Activated CD8-positive, alpha-beta memory T cell treated with anti-CD3 and anti-CD28 coated beads, Interleukin-2, amount 10 ng/mL, durations not matched to agents 7 days and 5 days (primary cell): ENCODE measurements around the gene GALNT2. TPM values are rescaled to one million over a fixed set of nuclear protein-coding genes. Genes with fewer than 3 reads are reported as not detected.

Source experiments
- ATAC-seq: fragments of 150-1000 bp; cut with Tn5 transposase; one replicate; pipeline ENCODE4 v1.10.0; 2021; ENCODE audit warnings: moderate library complexity
- CTCF ChIA-PET: fragments of 350-600 bp; sonication (Branson Sonifier 250); formaldehyde crosslinking; loops from one replicate; lab custom pipeline; 2021; ENCODE audit warnings: antibody characterized with exemption; lab: Charles Lee
- DNase-seq: peaks from one replicate; pipeline ENCODE4 v3.0.0-alpha.2; 2020
- H3K27ac Mint-ChIP-seq: one replicate; pipeline ENCODE4 v1.8.0; 2021; ENCODE audit warnings: mild to moderate bottlenecking, mixed read lengths
- H3K27me3 Mint-ChIP-seq: one replicate; pipeline ENCODE4 v1.8.0; 2021; ENCODE audit warnings: mixed read lengths
- H3K36me3 Mint-ChIP-seq: one replicate; pipeline ENCODE4 v1.8.0; 2021; ENCODE audit warnings: mild to moderate bottlenecking, mixed read lengths
- H3K4me1 Mint-ChIP-seq: one replicate; pipeline ENCODE4 v1.8.0; 2021; ENCODE audit warnings: mixed read lengths
- H3K4me3 Mint-ChIP-seq: one replicate; pipeline ENCODE4 v1.8.0; 2021; ENCODE audit warnings: mild to moderate bottlenecking, moderate library complexity, mixed read lengths
- H3K9me3 Mint-ChIP-seq: one replicate; pipeline ENCODE4 v1.8.0; 2022; ENCODE audit warnings: low read depth, mixed read lengths
- total RNA-seq, 2 experiments: library from RNA; stranded (reverse); gene quantifications; one replicate each; pipeline ENCODE4 v1.2.3, GENCODE V29; 2021

The GALNT2 gene
- total RNA-seq, 2 experiments from 2014 or later = 25.0 to 30.2 TPM

DNA sequence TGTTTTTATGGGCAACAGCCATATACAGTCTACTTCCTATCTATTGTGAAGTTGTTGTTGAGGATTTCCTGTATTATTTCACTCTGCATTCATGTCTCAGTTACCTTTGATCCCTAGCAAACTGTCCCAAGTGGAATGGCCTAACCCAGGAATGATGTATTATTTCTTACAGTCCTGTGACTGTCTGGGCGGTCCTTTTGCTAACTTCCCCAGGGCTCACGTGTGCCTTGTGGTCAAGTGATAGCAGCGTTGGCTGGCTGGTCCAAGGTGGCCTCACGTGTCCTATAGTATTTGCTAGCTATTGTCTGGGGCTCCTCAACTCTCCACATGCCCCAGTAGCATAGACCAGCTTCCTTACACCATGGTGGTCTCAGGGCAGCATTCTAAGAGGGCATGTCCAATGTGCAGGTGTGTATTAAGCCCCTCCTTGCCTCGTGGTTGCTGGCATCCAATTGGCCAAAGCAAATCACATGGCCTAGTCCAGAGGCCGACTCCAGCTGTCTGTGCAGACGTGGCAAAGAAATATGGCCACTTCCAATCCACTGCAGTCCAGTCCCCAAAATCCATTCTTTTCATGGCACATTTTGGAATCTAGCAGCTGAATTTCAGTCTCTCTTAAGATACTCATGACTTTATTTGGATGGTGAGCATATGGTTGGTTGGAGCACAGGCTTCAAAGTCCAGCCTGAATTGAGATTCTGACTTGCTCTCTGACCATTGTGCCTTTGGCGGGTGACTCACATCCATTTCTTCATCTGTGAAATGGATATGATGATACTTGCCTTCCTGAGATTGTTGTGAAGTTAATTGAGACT lies 94.1 kb downstream of the GALNT2 start:
- Mint-ChIP-seq H3K4me1 (peaks cover 9% of the 10 kb centered on the region), H3K4me3 (no peak overlapping the region), H3K9me3 (no peaks in the 10 kb centered on the region), H3K36me3 (no peaks in the 10 kb centered on the region), H3K27ac (no peak overlapping the region), H3K27me3 (no peaks in the 10 kb centered on the region)
- ATAC-seq (no peak), DNase-seq (no peak)
- CTCF ChIA-PET = no interaction called here

DNA sequence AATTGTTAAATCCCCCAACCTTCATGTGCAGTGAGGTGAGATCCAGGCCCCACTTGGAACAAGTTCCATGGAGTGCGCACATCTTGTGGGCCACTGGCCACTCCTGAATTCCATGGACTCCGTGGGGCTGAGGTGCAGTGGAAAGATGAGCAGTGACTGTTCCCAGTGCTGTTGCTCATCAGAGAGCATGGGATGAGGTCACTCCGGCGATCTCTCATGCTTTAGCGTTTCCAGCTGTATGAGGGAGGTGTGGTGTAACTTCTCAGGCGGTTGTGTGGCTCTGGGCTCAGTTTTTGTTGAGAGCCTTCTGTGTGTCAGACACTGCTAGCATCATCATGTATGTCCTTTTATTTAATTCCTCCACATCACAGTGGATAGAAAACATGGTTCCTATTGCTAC lies 96.2 kb downstream of the GALNT2 start:
- Mint-ChIP-seq H3K4me3 (no peak overlapping the region), H3K27ac (no peak overlapping the region), H3K27me3 (no peaks in the 10 kb centered on the region), H3K4me1 (peaks cover 8% of the 10 kb centered on the region), H3K36me3 (no peaks in the 10 kb centered on the region), H3K9me3 (no peaks in the 10 kb centered on the region)
- ATAC-seq (no peak), DNase-seq (no peak)
- CTCF ChIA-PET = interaction anchor here (1.3 kb wide), 1 partner anchor 449 kb away, joined by 3 read pairs; no protein-coding TSS in a partner anchor

DNA sequence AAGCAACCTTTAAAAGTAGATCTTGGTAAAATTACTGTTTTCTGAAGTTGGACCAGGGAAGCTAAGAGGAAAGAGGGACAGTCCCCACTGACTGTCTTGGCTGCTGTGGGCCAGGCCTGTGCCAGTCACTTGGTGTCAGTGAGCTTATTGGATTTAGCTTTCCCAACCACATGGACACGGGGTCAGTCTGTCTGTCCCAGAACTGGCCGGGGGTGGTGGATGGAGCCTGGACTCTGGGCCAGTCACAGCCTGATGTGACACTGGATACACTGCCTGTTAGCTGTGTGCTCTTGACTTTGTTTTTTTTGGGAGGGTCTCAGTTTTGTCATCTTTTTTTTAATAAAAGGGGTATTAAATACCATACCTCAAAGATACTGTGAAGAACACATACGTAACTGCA lies 96.7 kb downstream of the GALNT2 start:
- no peak overlapping the region for H3K4me3 Mint-ChIP-seq
- ATAC-seq (no peak), DNase-seq (no peak)
- no peaks in the 10 kb centered on the region for H3K27me3 Mint-ChIP-seq
- peaks cover 10% of the 10 kb centered on the region for H3K4me1 Mint-ChIP-seq
- no peaks in the 10 kb centered on the region for H3K36me3 Mint-ChIP-seq
- CTCF ChIA-PET = interaction anchor here (1.3 kb wide), 1 partner anchor 450 kb away, joined by 3 read pairs; no protein-coding TSS in a partner anchor
- H3K27ac Mint-ChIP-seq = no peak overlapping the region
- H3K9me3 Mint-ChIP-seq = no peaks in the 10 kb centered on the region

DNA sequence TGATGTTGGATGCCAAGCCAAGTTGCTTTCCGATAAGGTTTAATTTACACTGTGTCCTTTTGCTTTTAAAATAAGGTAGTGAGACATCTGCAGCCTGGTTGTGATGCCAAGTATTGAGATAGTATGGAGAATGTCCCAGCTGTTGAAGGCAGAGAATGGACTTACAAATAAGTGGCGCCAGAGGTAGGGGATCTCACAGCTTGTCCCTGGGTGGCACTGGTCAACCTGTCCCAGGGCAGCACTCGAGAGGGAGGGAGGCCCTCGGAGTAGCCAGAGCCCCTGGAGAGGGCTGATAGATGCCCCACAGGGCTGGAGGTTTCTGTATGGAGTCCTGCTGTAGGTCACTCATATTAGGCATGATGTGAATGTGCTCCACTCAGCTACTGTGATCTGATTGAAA lies 98.5 kb downstream of the GALNT2 start:
- Mint-ChIP-seq H3K27ac (no peak overlapping the region), H3K4me1 (peaks cover 27% of the 10 kb centered on the region), H3K27me3 (no peaks in the 10 kb centered on the region), H3K4me3 (no peak overlapping the region), H3K36me3 (no peaks in the 10 kb centered on the region), H3K9me3 (no peaks in the 10 kb centered on the region)
- DNase-seq = no peak
- CTCF ChIA-PET = interaction anchor here (1.0 to 3.2 kb wide), 3 partner anchors 42 to 501 kb away, joined by 3 to 16 read pairs (median 3); no protein-coding TSS in a partner anchor
- ATAC-seq = no peak

DNA sequence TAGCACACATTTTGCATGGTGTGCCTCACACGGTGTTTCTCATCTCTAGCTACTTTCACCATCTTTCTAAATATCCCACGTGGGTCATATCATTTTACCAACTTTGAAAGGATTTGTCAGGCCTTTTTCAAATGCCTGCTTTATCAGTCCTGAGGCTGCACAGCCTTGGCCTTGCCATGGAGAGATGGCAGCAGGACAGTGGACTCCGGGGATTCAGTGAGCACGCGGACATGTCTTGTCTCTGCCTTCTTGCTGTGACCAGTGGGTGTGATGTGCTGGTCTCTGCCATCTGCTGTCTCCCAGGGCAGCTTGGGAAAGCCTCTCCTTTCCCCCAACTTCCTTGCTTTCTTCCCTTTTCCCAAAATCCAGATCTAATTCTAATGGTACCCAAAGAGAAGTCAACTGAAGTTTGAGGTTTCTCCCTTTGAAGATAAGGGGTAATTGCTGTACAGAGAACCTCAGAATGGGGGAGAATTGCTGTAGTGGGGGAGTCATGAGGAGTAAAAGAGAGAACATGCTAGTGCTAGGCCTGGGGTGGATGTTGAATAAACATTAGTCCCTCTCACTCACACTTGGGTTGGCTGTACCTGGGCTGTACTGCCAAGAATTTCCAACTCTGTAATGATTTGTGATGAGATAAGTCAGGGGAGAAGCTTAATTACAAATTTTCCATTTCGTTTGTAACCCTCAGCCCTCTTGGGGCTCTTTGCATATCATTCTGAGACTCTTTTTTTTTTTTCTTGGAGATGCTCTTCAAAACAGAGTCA lies 99.5 kb downstream of the GALNT2 start:
- H3K4me3 Mint-ChIP-seq = no peak overlapping the region
- no peak overlapping the region for H3K27ac Mint-ChIP-seq
- ATAC-seq = no peak
- H3K4me1 Mint-ChIP-seq = peaks cover 30% of the 10 kb centered on the region
- no peaks in the 10 kb centered on the region for H3K9me3 Mint-ChIP-seq
- no peak for DNase-seq
- CTCF ChIA-PET = interaction anchor here (0.6 to 3.2 kb wide), 22 partner anchors 8 to 451 kb away, joined by 3 to 16 read pairs (median 3); no protein-coding TSS in a partner anchor
- no peaks in the 10 kb centered on the region for H3K27me3 Mint-ChIP-seq
- H3K36me3 Mint-ChIP-seq = no peaks in the 10 kb centered on the region

DNA sequence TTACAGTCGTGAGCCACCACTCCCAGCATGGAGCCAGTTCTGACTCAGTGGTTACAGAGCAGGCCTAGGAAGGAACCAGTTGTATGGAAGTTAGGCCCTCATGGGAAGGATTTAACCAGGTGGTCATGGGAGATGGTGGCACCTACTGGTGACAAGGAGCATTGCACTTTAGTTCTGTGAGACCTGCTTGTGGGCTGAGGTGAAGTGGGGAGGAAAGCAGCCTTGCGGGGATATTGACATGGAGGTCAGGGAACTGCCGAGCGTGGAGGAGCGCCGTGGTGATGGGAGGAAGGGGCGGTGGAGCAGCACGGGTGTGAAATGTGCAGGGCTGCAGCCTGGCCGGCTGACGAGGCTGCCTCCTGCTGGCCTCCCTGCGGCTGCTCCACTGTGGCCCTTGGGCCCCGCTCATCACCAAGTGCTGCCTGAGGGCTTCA lies 100.4 kb downstream of the GALNT2 start:
- ATAC-seq (peak; percentile 82), DNase-seq (peak; percentile 61)
- no peaks in the 10 kb centered on the region for H3K27me3 Mint-ChIP-seq
- H3K9me3 Mint-ChIP-seq = no peaks in the 10 kb centered on the region
- no peak overlapping the region for H3K4me3 Mint-ChIP-seq
- CTCF ChIA-PET = interaction anchor here (0.6 to 3.2 kb wide), 22 partner anchors 9 to 452 kb away, joined by 3 to 16 read pairs (median 3); no protein-coding TSS in a partner anchor
- H3K4me1 Mint-ChIP-seq = peaks cover 30% of the 10 kb centered on the region
- no peaks in the 10 kb centered on the region for H3K36me3 Mint-ChIP-seq
- H3K27ac Mint-ChIP-seq = peak overlapping the region; percentile 1

DNA sequence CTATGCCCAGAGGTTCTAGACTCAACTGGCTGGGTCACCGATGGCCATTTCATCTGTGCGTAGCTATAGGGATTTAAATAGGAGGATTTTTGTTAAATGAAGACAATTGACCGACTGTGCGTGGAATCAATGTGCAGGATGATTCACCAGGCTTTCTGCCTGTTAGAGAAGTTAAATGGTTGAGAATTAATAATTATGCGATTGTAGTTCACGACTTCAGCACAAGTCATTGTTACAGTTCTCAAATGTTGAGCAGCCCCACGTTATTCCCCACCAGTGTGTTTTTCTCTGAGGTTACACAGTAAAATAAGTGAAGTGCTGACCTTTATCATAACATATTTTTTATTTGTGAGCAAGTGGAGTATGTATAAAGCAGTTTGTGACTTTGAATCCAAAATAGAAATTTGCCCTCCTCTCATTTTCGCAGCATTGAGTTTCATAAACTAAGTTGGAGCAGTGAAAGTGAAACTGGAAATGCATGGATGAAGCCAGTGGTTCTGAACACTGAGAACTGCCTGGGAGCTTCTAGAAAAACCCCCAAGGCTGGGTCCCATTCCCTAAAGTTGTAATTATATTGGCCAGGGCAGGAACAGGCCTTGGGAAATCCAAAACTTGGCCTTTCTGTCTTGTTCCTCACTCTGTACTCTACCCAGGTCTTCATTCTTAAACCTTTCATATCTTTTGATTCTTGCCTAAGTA lies 102.6 kb downstream of the GALNT2 start:
- H3K27ac Mint-ChIP-seq = peak overlapping the region; percentile 29
- no peaks in the 10 kb centered on the region for H3K9me3 Mint-ChIP-seq

DNA sequence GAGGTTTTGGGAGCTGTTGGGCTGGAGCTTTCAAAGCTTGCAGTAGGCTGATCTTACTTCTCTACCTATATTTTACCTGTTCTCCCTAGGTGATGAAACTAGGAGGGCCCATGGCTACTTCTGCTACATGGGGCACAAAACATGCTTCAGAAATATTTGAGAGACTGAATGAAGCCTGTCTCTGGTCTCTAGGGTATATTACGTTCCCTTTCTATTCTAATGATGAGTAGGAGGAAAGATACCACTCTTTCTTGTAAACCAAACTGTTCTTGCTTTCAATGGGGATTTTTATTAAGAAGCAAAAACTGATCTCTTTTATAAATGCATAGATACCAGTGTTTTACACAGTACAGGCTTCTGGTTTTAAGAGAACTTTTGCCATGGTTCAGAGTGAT lies 103.1 kb downstream of the GALNT2 start:
- no peaks in the 10 kb centered on the region for H3K9me3 Mint-ChIP-seq
- peaks cover 30% of the 10 kb centered on the region for H3K4me1 Mint-ChIP-seq
- no peaks in the 10 kb centered on the region for H3K27me3 Mint-ChIP-seq
- H3K4me3 Mint-ChIP-seq = peak overlapping the region; percentile 66
- CTCF ChIA-PET = interaction anchor here (0.7 kb wide), 1 partner anchor 134 kb away, joined by 3 read pairs; no protein-coding TSS in a partner anchor
- ATAC-seq = no peak
- H3K27ac Mint-ChIP-seq = peak overlapping the region; percentile 29
- no peaks in the 10 kb centered on the region for H3K36me3 Mint-ChIP-seq
- DNase-seq = no peak

More for the DNA sequence above, 102.6 kb downstream of the GALNT2 start:
- no peaks in the 10 kb centered on the region for H3K27me3 Mint-ChIP-seq
- CTCF ChIA-PET = interaction anchor here (0.7 kb wide), 1 partner anchor 135 kb away, joined by 3 read pairs; no protein-coding TSS in a partner anchor
- H3K4me1 Mint-ChIP-seq = peaks cover 30% of the 10 kb centered on the region
- peak overlapping the region; percentile 66 for H3K4me3 Mint-ChIP-seq
- no peak for DNase-seq
- peak; percentile 60 for ATAC-seq
- no peaks in the 10 kb centered on the region for H3K36me3 Mint-ChIP-seq

DNA sequence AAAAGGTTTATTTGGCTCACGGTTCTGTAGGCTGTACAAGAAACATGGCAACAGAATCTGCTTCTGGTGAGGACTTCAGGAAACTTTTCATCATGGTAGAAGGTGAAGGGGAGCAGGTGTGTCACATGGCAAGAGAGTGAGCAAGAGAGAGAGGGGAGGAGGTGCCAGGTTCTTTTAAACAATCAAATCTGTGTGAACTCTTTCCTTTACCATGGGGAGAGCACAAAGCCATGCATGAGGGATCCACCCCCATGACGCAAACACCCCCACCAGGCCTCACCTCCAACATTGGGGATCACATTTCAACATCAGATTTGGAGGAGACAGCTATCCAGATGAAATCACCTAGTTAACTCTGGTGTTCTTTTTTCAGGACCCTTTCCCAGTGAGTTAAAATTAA lies 103.6 kb downstream of the GALNT2 start:
- ATAC-seq (no peak), DNase-seq (no peak)
- Mint-ChIP-seq H3K36me3 (no peaks in the 10 kb centered on the region), H3K27me3 (no peaks in the 10 kb centered on the region), H3K4me1 (peaks cover 30% of the 10 kb centered on the region), H3K4me3 (no peak overlapping the region), H3K9me3 (no peaks in the 10 kb centered on the region), H3K27ac (peak overlapping the region; percentile 29)
- CTCF ChIA-PET = interaction anchor here (0.7 kb wide), 1 partner anchor 134 kb away, joined by 3 read pairs; no protein-coding TSS in a partner anchor

DNA sequence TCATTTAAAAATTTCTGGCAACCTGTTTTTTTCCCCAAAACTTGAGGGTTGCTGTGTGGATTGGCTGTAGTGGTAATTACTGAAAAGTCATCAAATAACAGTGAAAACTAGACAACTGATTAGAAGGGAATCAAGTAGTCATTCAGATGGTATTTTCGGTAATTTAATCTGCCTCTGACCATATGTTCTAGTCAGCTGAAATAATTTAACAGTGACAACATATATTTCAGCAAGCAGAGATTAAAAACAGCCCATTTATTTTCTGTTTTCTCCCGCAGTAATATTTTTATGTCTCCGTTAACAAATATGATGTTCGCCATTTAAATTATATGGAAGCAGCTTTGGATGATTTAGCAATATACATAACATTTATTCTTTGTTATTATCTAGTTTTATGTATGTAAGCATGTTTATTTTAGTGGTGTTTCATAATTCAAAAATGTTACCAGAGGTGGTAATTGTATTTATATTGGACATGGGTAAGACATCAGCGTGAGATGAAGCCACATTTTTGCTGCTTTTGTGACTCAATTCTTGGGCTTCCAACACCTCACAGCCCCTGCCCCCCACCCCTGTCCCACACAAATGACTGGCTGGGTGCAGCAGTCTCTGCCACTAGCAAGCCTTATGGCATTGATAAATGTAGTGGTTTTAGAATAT lies 104.4 kb downstream of the GALNT2 start:
- DNase-seq (no peak), ATAC-seq (no peak)
- Mint-ChIP-seq H3K4me3 (no peak overlapping the region), H3K4me1 (peaks cover 33% of the 10 kb centered on the region), H3K27ac (no peak overlapping the region), H3K36me3 (no peaks in the 10 kb centered on the region), H3K27me3 (no peaks in the 10 kb centered on the region), H3K9me3 (no peaks in the 10 kb centered on the region)
- CTCF ChIA-PET = no interaction called here

DNA sequence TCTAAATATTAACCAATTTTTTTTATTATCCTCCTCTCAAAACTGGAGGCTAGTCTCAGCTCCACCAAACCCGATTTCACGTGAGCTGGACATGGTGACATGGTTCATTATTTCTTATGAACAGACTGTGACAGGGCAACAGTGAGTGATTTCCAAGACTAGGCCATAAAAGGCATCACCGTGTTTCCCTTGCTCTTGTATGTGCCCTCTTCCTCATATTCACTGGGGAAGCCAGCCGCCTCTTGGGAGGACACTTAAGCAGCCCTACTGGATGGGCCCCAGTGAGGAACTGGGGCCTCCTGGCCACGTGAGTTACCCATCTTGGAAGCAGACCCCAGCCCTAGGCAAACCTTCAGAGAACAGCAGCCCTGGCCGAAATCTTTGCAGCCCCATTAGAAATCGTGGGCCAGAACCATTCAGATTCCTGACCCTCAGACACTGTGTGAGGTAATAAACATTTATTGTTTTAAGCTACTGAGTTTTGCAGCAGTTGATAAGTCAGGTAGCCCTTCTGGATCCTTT lies 105.0 kb downstream of the GALNT2 start:
- Mint-ChIP-seq H3K27me3 (no peaks in the 10 kb centered on the region), H3K36me3 (no peaks in the 10 kb centered on the region), H3K4me3 (no peak overlapping the region), H3K27ac (no peak overlapping the region), H3K9me3 (no peaks in the 10 kb centered on the region), H3K4me1 (peaks cover 35% of the 10 kb centered on the region)
- no peak for DNase-seq
- CTCF ChIA-PET = no interaction called here
- no peak for ATAC-seq

DNA sequence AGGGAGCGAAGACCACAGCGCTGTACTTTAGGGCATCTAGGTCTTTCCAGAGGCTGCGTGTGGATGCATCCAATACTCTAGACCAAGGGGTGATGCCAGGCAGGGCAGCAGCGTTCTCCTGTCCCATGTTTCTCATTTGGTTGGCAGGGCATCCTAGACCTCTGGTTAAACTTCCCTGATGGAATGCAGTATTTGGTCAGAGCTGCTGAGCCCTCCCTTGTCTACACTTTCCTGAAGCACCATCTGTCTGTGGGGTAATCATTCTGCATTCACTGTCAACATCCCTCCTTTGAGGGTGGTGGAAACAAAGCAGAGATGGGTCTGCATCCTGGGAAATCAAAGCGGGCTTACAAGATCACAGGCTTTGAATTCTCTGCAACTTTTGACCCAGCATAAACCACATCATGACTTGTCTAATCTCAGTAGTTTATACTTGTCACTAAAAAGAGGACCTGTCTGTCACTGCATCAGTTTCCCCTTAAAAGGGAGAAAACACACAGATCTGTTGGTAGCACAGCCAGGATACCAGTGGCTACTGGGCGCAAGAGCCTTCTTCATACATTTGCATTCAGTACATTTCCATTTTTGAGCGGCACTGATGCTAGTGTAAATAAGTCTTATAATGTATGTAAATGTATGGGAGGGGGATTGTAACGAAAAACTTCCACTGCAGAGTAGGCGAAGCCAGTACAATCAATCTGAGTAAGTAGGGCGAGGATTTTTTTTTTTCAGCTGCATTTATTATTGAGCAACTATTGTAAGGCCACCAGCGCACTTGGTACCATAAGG lies 106.3 kb downstream of the GALNT2 start:
- DNase-seq (no peak), ATAC-seq (no peak)
- Mint-ChIP-seq H3K4me3 (no peak overlapping the region), H3K4me1 (peaks cover 32% of the 10 kb centered on the region), H3K27me3 (no peaks in the 10 kb centered on the region), H3K9me3 (no peaks in the 10 kb centered on the region), H3K27ac (no peak overlapping the region), H3K36me3 (peaks cover 3% of the 10 kb centered on the region)
- CTCF ChIA-PET = no interaction called here
